ENCODE measurements around the gene CFAP73.

DNA sequence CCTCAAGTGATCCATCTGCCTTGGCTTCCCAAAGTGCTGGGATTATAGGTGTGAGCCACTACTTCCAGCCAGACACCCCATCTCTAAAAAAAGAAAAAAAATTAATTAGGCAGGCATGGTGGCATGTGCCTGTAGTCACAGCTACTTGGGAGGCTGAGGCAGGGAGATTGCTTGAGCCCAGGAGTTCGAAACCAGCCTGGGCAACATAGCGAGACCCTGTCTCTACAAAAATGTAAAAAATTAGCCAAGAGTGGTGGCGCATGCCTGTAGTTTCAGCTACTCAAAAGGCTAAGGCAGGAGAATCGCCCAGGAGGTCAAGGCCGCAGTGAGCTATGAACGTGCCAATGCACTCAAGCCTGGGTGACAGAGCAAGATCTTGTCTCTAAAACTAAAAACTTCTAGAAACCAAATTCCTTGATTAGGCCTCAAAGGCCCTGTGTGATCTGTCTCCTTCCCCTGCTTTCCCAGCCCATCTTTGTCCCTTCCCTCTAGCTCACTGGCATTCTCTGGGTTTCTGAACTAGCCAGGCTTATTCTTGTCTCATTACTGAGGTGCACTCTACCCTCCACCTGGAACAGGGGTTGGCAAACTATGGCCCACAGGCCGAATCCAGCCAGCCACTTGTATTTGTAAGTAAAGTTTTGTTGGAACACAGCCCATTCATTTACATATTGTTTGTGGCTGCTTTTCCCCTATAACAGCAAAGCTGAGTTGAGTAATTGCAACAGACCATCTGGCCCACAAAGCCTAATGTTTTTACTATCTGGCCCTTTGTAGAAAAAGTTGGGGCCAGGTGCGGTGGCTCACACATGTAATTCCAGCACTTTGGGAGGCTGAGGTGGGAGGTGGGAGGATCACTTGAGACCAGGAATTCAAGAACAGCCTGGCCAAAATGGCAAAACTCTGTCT lies 54.6 kb downstream of the CFAP73 start:
- TF ChIP-seq, protein P1, sequence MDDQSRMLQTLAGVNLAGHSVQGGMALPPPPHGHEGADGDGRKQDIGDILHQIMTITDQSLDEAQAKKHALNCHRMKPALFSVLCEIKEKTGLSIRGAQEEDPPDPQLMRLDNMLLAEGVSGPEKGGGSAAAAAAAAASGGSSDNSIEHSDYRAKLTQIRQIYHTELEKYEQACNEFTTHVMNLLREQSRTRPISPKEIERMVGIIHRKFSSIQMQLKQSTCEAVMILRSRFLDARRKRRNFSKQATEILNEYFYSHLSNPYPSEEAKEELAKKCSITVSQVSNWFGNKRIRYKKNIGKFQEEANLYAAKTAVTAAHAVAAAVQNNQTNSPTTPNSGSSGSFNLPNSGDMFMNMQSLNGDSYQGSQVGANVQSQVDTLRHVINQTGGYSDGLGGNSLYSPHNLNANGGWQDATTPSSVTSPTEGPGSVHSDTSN (IDR thresholded peaks at IDR 0.05), result no peak
- TF ChIP-seq, protein P2, sequence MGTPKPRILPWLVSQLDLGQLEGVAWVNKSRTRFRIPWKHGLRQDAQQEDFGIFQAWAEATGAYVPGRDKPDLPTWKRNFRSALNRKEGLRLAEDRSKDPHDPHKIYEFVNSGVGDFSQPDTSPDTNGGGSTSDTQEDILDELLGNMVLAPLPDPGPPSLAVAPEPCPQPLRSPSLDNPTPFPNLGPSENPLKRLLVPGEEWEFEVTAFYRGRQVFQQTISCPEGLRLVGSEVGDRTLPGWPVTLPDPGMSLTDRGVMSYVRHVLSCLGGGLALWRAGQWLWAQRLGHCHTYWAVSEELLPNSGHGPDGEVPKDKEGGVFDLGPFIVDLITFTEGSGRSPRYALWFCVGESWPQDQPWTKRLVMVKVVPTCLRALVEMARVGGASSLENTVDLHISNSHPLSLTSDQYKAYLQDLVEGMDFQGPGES (IDR thresholded peaks at IDR 0.05; ENCODE audit: low read depth, low read length), result no peak

All from SK-N-SH (cell line).